Small intestine (tissue), 7 donors: ENCODE results near the gene CLDN9. TPM values are rescaled to one million over a fixed set of nuclear protein-coding genes. Genes with fewer than 3 reads are reported as not detected.

Experiments
- DNase-seq, 2 donors: peaks; one replicate each; pipeline versions ENCODE4 v3.0.0 to v3.0.0-alpha.2; 2013
- FAIRE-seq: peaks from 2 replicates; lab custom pipeline; 2012; peaks lifted over from hg19 to GRCh38; lab: Jason Lieb, UNC
- H3K27ac ChIP-seq, 3 donors: one replicate each; pipeline ENCODE4 v1.5.1; 2013; ENCODE audit warnings: low read length in 2 of 3, mild to moderate bottlenecking in 2 of 3, control low read depth in 1 of 3, inconsistent platforms in 1 of 3, low read depth in 1 of 3, moderate library complexity in 1 of 3
- H3K27me3 ChIP-seq, 3 donors: one replicate each; pipeline ENCODE4 v1.6.1; 2013; ENCODE audit warnings: low read length in 3 of 3, inconsistent platforms in 1 of 3; ENCODE audit not compliant: control insufficient read depth in 3 of 3, insufficient read depth in 3 of 3
- H3K36me3 ChIP-seq, 3 donors: one replicate each; pipeline ENCODE4 v1.6.1; 2013; ENCODE audit warnings: low read length in 3 of 3, inconsistent platforms in 1 of 3, low read depth in 1 of 3, mild to moderate bottlenecking in 1 of 3, moderate library complexity in 1 of 3; ENCODE audit not compliant: control insufficient read depth in 3 of 3, insufficient read depth in 2 of 3
- H3K4me1 ChIP-seq, 3 donors: one replicate each; pipeline ENCODE4 v1.6.1; 2013; ENCODE audit warnings: low read length in 2 of 3, inconsistent platforms in 1 of 3, low read depth in 1 of 3, mild to moderate bottlenecking in 1 of 3, moderate library complexity in 1 of 3; ENCODE audit not compliant: control insufficient read depth in 3 of 3, insufficient read depth in 2 of 3
- H3K4me3 ChIP-seq, 3 donors: one replicate each; pipeline ENCODE4 v1.5.1; 2013; ENCODE audit warnings: low read length in 3 of 3, control low read depth in 1 of 3, inconsistent platforms in 1 of 3, low read depth in 1 of 3, mild to moderate bottlenecking in 1 of 3, moderate library complexity in 1 of 3
- H3K9me3 ChIP-seq, 2 donors: one replicate each; pipeline ENCODE4 v1.6.1; 2013; ENCODE audit warnings: low read depth in 1 of 2, low read length in 1 of 2; ENCODE audit not compliant: control insufficient read depth in 2 of 2, insufficient read depth in 1 of 2
- WGBS, 3 donors: extraction: QIAGEN DNeasy Blood & Tissue Kit; methylation state at CpG; one replicate each; pipeline ENCODE4 v1.1.7; 2013; 5-methylcytosine and 5-hydroxymethylcytosine counted together
- polyA plus RNA-seq, 4 donors: library from polyadenylated mRNA; stranded (reverse) in 3 of 4; unstranded in 1 of 4; fragments of 200-250 nt in 3 of 4; fragments of 120-200 nt in 1 of 4; gene quantifications; one replicate each; pipeline versions ENCODE4 v1.2.1 to v1.2.3, GENCODE V29; 2013
- donor health status: healthy with polysubstance abuse.
- donor health status: control.
- donor health status: control.
- donor health status: Bipolar disorder and iron deficiency.
- donor health status: healthy.

CLDN9 gene
- polyA plus RNA-seq, 4 donors, result 0.76 to 2.7 (median 0.99) TPM

- Histone ChIP-seq H3K27ac (no peak overlapping the region), H3K27me3 (peaks cover 0 to 19% (median 6%) of the 10 kb centered on the region in 3 donors), H3K36me3 (peaks cover 0 to 62% (median 5%) of the 10 kb centered on the region in 3 donors), H3K9me3 (no peaks in the 10 kb centered on the region), H3K4me1 (peaks cover 2 to 50% (median 17%) of the 10 kb centered on the region in 3 donors), H3K4me3 (no peak overlapping the region)
- FAIRE-seq (no peak), DNase-seq (no peak)
- 90 to 95% (median 91%) methylated on average over 18 of the region's 18 CpGs for WGBS, 3 donors
Observed at GRCh38 chr16:3025032-3026002, 12.6 kb downstream of the CLDN9 start.

GRCh38 chr16:3026003-3026378 lies 13.3 kb downstream of the CLDN9 start:
- DNase-seq, result no peak
- Histone ChIP-seq H3K27me3 (peaks cover 0 to 24% (median 9%) of the 10 kb centered on the region in 3 donors), H3K36me3 (peaks cover 0 to 65% (median 5%) of the 10 kb centered on the region in 3 donors), H3K4me1 (peaks cover 2 to 50% (median 17%) of the 10 kb centered on the region in 3 donors), H3K27ac (no peak overlapping the region), H3K9me3 (no peaks in the 10 kb centered on the region), H3K4me3 (no peak overlapping the region)
- no peak for FAIRE-seq
- 86 to 93% (median 90%) methylated on average over 8 of the region's 8 CpGs for WGBS, 3 donors

- Histone ChIP-seq H3K4me3 (no peak overlapping the region), H3K27me3 (peaks cover 0 to 28% (median 9%) of the 10 kb centered on the region in 3 donors), H3K4me1 (peaks cover 2 to 42% (median 11%) of the 10 kb centered on the region in 3 donors), H3K9me3 (no peaks in the 10 kb centered on the region), H3K27ac (no peak overlapping the region), H3K36me3 (peaks cover 0 to 60% (median 5%) of the 10 kb centered on the region in 3 donors)
- DNase-seq (no peak), FAIRE-seq (no peak)
- 95 to 96% (median 95%) methylated on average over 23 to 24 of the region's 24 CpGs for WGBS, 3 donors
Observed at GRCh38 chr16:3026609-3027488, 14.1 kb downstream of the CLDN9 start.

- DNase-seq, result no peak
- WGBS, 3 donors, result 79 to 91% (median 83%) methylated on average over 7 to 8 of the region's 8 CpGs
- Histone ChIP-seq H3K9me3 (no peaks in the 10 kb centered on the region), H3K4me3 (no peak overlapping the region), H3K27me3 (peaks cover 0 to 28% (median 9%) of the 10 kb centered on the region in 3 donors), H3K27ac (no peak overlapping the region), H3K36me3 (peaks cover 0 to 55% (median 5%) of the 10 kb centered on the region in 3 donors), H3K4me1 (peaks cover 2 to 36% (median 8%) of the 10 kb centered on the region in 3 donors)
- no peak for FAIRE-seq
Observed at GRCh38 chr16:3027489-3027795, 14.7 kb downstream of the CLDN9 start.

- Histone ChIP-seq H3K4me1 (peaks cover 0 to 32% (median under 1%) of the 10 kb centered on the region in 3 donors), H3K36me3 (peaks cover 0 to 48% (median 5%) of the 10 kb centered on the region in 3 donors), H3K27me3 (peaks cover 0 to 32% (median 9%) of the 10 kb centered on the region in 3 donors), H3K27ac (peak overlapping the region in 2 of 3 donors; percentile 27 to 39), H3K4me3 (peak overlapping the region in 1 of 3 donors; percentile 7), H3K9me3 (no peaks in the 10 kb centered on the region)
- 8 to 9% (median 9%) methylated on average over 48 to 58 of the region's 58 CpGs for WGBS, 3 donors
- DNase-seq (peak; percentile 89 to 95), FAIRE-seq (no peak)
Observed at GRCh38 chr16:3027983-3028715, 15.4 kb downstream of the CLDN9 start.

GRCh38 chr16:3028716-3029319 lies 16.1 kb downstream of the CLDN9 start:
- Histone ChIP-seq H3K4me1 (peaks cover 0 to 25% (median 0%) of the 10 kb centered on the region in 3 donors), H3K4me3 (peak overlapping the region in 1 of 3 donors; percentile 5), H3K27ac (no peak overlapping the region), H3K36me3 (peaks cover 0 to 47% (median 5%) of the 10 kb centered on the region in 3 donors), H3K9me3 (no peaks in the 10 kb centered on the region), H3K27me3 (peaks cover 0 to 32% (median 9%) of the 10 kb centered on the region in 3 donors)
- FAIRE-seq (no peak), DNase-seq (no peak)
- 40 to 74% (median 66%) methylated on average over 13 to 15 of the region's 15 CpGs for WGBS, 3 donors

GRCh38 chr16:3029491-3030221 lies 16.9 kb downstream of the CLDN9 start:
- H3K27me3 ChIP-seq, result peaks cover 0 to 32% (median 9%) of the 10 kb centered on the region in 3 donors
- no peak for FAIRE-seq

More at GRCh38 chr16:3029491-3030221, 16.9 kb downstream of the CLDN9 start:
- peak in 1 of 2 donors; percentile 46 for DNase-seq
- H3K9me3 ChIP-seq, result no peaks in the 10 kb centered on the region
- H3K36me3 ChIP-seq, result peaks cover 0 to 49% (median 5%) of the 10 kb centered on the region in 3 donors
- H3K4me3 ChIP-seq, result no peak overlapping the region
- H3K27ac ChIP-seq, result no peak overlapping the region
- H3K4me1 ChIP-seq, result peaks cover 0 to 25% (median 0%) of the 10 kb centered on the region in 3 donors
- 18 to 48% (median 42%) methylated on average over 22 to 59 of the region's 59 CpGs for WGBS, 3 donors
